Posterior vena cava (tissue), 2 donors: ENCODE results near the gene FOXE3. TPM values are rescaled to one million over a fixed set of nuclear protein-coding genes. Genes with fewer than 3 reads are reported as not detected.

ENCODE experiments used
- DNase-seq: peaks from one replicate; pipeline ENCODE4 v3.0.0-alpha.2; 2020; ENCODE audit warnings: low spot score
- intact Hi-C, 2 donors: fragments of 100-400 bp; cut with DNase I; formaldehyde crosslinking; loops; one replicate each; pipeline versions ENCODE4 v1.14.1 to v1.14.2; 2022 to 2023
- long read RNA-seq, 2 donors: library from polyadenylated mRNA; unstranded; transcript quantifications; one replicate each; pipeline ENCODE4 v2.0.0, GENCODE V29; 2020 to 2021
- total RNA-seq, 2 donors: library from RNA; stranded (reverse); fragmentation: NEBNext Ultra II Directional; extraction: Animal tissue kit (Norgen Biotek cat#: 25700); gene quantifications; one replicate each; pipeline ENCODE4 v1.2.1, GENCODE V29; 2021
- donor health status: DM: yes; HTN: yes; CAD: no.
- donor health status: DM: yes; HTN: yes; CAD: no.

The FOXE3 gene
- total RNA-seq, result under 1 TPM in 1 of 2 donors, not detected in 1; 0.10 TPM
- long read RNA-seq, donor 1, result 0 reads
- long read RNA-seq, donor 2, result 0 reads

DNA sequence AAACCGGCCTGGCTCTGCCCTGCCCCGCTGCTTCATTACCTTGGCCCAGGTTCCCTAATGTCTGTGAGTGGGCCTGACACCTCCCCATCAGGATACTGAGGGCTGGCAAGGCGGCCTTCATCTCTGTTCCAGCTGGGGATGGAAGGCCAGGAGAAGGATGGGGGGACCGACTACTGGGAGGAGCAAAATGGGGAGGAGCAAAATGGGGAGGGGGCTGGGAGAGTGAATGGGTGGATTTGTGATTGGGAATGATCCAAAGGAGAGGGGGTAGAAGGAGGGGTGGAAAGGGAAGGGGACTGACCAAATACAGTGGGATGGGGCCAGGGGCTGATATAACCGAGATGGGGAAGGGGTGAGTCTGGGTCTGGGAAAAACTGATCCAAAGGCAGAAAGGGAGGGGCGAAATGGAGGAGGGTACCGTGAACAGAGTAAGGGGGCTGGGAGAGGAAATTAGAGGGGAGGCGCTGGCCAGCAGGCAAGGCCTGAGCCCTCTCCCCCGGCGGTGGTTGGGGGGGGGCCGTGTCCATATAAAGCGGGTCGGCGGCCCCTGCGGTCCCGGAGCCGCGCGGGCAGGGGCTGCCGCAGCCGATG, at the start of gene FOXE3:
FOXE3 (plus strand) TSS at position 558 of the 591 bp plus-strand sequence; CDS start at position 589, 31 bp downstream.
- intact Hi-C loops, result no loop called here
- DNase-seq, result no peak

DNA sequence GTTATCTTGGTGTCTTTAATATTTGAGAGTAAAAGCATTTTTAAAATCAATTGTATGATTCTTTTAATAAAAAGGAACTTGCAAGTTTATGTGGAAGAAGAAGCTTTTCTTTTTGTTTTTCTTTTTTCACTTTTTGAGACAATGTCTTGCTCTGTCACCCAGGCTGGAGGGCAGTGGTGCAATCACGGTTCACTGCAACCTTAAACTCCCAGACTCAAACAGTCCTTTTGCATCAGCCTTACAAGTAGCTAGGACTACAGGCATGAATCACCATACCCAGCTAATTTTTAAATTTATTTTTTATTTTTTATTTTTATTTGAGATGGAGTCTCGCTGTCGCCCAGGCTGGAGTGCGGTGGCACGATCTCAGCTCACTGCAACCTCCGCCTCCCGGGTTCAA, 48.4 kb upstream of the FOXE3 start:
- no peak for DNase-seq
- intact Hi-C loops, result no loop called here

DNA sequence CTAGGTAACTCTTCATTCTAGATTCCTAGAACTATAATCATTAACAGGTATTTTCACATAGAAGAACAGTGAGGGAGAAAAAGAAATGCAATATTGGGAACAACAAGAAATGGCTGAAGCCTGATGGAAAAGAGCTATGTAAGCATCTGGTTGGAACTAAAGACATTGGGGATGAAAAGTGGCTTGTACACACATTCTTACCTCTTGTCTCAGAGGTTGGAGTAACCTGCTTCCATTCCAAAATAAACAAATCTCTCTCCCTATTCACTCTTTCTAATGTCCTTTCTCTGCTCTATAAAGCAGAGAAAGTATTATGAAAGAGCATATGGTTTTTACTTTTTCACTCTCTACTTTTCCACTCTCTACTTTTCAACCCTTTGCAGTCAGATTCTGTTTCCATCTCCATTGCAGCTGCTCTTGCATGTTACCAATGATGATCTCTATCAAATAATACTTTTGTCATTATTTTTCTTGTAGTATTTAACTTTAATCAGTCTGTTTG, 45.0 kb upstream of the FOXE3 start:
- intact Hi-C loops, result no loop called here
- no peak for DNase-seq

DNA sequence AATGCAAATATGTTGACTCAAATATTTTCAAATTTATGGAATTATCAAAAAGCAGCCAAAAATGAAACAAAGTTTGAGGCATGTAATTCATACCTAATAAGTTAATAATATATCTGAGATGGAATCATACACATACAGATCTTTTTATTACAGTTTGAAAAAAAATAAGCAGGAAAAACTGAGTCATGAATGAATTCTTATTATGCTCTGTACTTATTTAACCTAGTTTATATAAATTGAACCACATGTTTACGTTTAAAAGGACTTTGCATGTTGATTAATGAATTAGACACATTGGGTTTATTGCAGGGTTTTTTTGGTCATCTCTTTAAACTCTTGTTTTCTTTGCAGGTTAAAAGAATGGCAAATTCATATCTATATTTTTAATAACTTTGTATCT, 41.6 kb upstream of the FOXE3 start:
- intact Hi-C loops, result no loop called here

DNA sequence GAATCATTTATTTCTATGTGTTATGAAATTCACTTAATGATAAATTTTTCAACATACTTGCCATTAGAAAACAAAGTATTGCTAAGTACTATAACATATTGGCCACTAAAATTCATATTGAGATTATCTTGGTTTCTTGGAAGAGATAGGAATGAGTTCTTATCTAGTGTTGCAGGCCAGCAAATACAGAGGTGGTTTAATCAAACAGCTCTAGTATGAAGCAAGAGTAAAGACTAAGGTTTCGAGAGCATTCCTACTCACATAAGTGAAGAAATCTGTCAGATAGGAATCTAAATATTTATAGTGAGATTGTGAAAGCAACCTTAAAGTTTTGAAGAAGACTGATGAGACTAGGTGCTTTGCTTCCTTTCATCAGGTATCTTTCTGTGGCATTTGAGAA, 37.9 kb upstream of the FOXE3 start:
- no peak for DNase-seq
- intact Hi-C loops, result no loop called here

More for the DNA sequence above, 41.6 kb upstream of the FOXE3 start:
- no peak for DNase-seq

DNA sequence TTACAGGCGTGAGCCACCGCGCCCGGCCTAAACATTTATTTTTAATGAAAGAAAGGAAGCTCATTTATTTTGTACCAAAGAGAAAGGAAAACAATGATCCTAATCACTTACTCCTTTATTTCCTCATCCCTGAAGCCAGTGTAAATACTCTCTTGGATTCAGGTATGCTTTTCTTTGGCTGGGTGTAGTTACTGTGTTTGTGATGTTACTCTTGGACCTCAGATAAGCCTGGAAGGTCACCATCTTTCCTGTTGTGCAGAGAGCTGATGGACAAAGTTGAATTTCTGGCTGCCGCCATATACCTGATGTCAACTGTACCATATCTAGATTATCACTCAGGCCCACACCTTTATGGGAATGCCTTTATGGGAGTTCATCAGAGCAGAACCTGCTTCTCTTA, 35.4 kb upstream of the FOXE3 start:
- DNase-seq, result no peak
- intact Hi-C loops, result no loop called here

DNA sequence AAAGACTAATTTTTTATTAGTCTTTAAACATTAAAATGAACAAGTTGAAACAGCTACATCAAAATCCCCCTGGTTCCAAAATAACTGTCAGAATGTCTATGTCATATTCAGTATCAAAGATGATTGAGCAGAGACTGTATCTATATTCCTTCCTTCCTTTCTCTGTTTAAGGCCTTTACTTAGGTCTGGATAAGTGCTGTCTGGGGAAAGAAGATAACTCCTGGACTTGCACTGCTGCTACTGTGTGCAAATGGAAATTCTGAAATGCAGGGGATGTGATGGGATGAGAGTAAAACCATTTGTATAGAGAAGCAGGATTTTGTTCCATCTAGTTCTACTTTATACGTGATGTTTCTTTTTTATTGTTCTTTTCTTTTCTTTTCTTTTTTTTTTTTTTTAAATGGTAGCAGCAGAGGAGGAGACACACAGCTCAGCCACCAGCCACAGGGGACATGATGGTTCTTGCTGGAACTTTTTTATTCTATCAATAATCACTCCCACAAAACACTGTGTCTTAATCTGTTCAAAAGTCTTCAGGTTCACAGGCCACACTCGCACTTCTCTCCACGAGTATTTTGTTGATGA, 33.6 kb upstream of the FOXE3 start:
- intact Hi-C loops, result no loop called here
- DNase-seq, result no peak

DNA sequence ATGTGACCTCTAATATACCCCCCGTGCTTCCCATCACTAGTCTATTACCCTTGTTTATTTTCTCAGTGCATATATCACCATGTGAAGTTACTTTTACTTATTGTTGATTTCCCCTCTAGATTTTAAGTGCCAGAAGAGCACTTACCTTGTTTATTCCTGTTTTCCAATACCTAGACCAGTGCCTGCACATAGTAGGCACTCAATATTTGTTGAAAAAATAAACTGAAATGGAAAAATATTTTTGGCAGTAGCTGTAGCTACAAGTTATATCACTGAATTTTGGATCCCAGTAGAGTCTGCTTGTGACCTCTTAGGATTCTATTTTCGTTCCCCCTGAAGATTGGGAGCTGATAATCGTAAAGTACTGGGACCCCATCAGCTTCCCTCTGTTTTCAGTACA, 32.0 kb upstream of the FOXE3 start:
- intact Hi-C loops, result no loop called here
- DNase-seq, result no peak

DNA sequence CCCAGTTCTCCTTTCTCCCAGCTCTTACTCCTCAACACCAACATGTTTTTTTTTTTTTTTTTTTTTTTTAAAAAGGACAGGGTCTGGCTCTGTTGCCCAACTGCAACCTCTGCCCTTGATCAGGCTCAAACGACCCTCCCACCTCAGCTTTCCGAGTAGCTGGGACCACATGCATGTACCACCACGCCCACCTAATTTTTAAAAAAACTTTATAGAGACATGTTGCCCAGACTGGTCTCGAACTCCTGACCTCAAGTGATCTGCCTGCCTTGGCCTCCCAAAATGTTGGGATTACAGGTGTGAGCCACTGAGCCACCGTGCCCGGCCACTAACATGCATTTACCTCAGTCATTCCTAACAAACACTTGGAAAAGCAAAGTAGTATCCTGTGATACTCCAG, 31.1 kb upstream of the FOXE3 start:
- no peak for DNase-seq
- intact Hi-C loops, result no loop called here

DNA sequence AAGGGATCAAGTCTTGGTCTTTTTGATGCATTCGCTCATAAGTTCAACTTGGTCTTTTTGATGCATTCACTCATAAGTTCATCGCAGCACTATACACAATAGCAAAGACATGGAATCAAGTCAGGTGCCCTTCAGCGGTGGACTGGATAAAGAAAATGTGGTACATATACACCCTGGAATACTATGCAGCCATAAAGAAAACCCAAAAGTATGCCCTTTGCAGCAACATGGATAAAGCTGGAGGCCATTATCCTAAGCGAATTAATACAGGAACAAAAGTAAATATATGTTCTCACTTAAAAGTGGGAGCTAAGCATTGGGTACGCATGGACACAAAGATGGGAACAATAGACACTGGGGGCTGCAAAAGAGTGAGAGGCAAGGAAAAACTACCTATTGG, 29.8 kb upstream of the FOXE3 start:
- intact Hi-C loops, result no loop called here
- no peak for DNase-seq

DNA sequence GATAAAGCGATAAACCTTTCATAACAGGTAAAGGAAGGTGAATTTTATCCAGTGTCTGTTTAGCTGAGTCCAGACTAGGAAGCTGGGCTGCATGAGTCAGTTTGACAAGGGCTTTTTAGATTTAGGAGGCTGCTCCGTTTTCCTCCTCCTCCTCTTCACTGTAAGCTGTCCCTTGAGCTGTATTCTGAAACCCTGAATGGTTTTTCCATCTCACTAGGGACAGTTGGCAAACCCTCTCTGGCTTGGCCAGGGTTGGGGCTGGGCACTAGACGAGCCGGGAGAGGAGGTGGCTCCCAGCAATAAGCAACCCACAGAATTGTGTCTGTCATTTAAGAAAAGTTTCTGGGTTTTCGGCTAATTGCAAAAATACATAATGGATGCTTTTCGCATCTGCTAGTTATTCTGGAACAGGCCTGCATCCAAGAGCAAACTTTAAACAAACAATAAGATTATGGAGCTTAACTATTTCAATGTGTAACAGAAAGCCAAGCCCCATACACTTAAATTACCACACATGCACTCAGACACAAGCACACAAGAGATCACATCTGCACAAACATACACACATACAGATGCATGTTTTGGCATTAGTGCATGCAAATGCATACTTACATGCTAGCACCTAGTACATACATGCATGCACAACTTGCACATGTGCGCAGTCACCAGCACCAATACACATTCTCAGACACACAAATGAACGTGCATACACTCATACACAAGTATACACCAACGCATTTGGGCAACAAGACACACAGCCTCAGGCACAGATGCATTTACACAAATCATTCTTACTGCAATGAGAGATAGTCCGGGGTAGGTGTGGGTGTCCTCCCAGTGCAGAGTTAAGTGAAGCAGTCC, 27.8 kb upstream of the FOXE3 start:
- peak; percentile 46 for DNase-seq
- intact Hi-C loops, result no loop called here

DNA sequence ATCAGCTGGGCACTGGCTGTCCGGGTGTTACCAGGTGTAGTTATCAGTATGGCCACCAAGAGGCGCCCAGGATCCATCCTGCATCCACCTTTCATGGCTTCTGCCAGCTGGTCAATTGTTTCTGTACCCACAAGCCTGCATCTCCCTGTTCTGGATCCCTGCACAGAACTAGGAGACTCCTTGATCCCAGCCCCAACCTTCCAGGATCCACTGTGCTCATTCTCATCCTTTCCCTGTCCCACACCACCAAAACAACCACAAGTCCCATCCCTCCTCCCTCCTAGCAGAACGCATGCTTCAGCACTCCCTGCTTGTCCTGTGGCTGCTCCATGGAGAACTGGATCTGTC, 27.2 kb upstream of the FOXE3 start:
- peak; percentile 85 for DNase-seq
- intact Hi-C loops, result no loop called here

DNA sequence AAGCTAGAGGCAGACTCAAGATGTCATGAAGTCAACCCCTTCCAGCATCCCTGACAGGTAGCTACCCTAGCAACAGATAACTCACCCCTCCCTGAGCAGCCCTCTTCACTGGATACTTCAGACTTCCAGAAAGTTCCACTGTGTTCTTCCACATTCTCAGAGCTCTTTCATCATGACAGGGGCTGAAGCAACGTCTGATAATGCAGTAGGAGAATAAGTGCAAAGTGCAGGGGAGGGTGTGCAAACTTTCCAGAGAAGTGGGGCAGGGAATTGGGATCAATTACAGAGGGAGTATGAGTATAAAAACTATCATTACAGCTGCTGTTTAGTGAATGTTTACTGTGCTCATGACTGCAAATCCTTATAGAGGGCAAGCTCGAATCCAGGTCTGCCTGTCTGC, 26.4 kb upstream of the FOXE3 start:
- no peak for DNase-seq

DNA sequence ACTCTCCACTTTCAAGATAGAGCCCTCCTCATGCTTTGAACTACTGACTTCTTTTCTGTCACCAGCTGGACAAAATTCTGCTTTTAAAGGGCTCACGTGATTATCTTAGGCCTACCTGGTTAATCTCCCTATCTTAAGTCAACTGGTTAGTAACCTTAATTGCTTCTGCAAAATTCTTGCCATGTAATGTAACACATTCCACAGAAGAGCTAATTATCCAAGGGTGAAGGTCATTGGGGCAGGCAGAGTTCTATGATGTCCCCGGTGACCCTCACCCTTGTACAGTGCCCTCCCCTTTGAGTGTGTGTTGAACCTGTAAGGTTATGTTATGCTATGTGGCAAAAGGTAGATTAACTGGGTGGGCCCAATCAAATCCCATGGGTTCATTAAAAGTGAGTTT, 25.2 kb upstream of the FOXE3 start:
- intact Hi-C loops, result no loop called here
- no peak for DNase-seq

More for the DNA sequence above, 26.4 kb upstream of the FOXE3 start:
- intact Hi-C loops, result no loop called here

DNA sequence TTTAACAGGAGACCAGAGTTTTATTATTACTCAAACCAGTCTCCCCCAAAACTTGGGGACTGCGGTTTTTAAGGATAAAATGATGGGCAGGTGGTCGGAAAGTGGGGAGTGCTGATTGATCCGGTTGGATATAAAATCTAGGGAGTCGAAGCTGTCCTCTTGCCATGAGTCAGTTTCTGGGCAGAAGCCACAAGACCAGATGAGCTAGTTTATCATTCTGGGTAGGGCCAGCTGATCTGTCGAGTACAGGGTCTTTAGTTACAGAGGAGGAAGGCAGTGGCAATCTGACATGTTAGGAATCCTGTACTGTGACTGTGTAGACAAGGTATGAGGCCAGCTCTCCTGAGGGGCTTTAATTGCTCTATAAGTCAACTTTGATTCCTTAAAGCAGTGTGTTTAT, 22.9 kb upstream of the FOXE3 start:
- DNase-seq, result no peak
- intact Hi-C loops, result no loop called here

DNA sequence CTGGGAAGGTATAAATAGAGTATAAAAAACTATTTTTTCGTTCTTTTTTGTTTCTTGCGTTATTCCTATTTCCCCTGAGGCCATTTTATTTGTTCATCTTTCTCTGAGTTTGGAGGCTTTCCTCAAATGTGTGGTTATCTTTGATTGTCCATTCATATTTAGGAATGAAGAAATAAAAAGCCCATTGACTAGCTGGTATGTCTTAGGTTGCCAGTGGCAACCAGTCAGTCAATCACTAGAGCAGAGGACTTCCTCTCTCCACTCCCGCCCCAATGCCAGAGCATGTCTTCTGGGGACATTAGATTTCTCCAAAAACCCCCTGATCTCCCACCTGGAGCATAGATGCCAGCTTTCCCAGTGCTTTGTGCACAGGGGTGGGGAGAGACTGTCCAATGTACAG, 20.7 kb upstream of the FOXE3 start:
- DNase-seq, result peak; percentile 23
- intact Hi-C loops, result no loop called here

DNA sequence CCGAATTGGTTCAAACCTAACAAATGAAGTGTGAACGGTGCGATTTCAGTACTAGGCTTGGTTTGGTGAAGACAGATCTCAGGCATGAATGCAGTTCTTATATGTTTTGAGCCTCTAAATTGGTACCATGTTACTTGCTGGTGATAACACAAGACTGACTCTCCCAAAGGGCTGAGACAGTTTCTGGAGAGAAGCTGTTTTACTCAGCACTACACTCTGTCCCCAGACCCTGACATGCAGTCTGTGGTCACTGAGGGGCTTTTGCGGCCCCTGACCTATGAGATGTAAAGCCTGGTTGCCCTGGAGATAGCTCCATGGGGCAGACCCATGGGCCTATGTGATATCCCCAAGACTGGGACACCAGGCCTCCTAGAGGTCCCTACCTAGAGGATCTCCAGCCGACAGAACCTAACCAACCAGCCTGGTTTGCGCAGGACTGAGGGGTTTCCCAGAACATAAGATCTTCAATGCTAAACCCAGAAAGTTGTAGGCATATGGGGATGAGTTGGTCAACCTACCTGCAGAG, 19.4 kb upstream of the FOXE3 start:
- DNase-seq, result no peak
- intact Hi-C loops, result no loop called here

DNA sequence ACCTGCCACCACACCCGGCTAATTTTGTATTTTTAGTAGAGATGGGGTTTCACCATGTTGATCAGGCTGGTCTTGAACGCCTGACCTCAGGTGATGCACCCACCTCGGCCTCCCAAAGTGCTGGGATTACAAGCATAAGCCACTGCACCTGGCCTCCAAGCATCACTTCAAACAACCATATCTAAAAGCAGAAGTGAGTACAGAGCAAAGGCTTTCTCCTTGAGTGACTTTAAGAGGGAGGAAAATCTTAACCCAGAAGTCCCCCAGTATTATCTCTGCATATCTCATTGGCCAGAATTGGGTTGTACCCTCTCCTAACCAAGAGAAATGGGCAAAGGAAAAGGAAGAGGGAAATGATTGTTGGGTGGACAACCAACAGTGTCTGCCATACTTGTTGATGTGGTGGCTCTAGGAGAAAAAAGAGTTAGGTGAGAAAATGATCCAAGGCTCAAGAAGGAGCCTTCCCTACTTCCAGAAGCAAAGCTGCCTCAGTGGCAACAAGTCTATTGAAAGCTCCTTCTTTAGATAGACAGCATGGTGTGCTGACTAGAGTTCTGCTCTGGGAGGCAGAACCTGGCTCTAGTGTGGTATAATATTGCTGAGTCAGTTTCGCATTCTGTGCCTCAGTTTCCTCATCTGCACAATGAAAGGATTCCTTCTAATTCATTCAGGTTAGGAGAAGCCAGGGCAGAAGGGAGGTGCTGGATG, 16.8 kb upstream of the FOXE3 start:
- no peak for DNase-seq
- intact Hi-C loops, result no loop called here

DNA sequence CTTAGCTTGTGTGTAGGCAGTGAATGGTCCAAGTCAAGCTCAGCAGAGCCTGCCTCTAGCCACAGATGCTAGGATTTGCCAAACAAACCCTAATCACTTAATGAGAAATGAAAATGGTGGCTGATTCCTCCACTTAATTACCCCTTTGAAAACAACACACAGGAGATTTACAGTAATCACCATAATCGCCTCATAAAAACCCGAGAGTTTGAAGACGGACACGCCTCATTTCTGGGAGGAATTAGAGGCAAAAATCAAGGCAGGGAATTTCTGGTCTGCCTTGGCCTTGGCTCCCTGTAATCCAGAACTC, 16.3 kb upstream of the FOXE3 start:
- intact Hi-C loops, result no loop called here

DNA sequence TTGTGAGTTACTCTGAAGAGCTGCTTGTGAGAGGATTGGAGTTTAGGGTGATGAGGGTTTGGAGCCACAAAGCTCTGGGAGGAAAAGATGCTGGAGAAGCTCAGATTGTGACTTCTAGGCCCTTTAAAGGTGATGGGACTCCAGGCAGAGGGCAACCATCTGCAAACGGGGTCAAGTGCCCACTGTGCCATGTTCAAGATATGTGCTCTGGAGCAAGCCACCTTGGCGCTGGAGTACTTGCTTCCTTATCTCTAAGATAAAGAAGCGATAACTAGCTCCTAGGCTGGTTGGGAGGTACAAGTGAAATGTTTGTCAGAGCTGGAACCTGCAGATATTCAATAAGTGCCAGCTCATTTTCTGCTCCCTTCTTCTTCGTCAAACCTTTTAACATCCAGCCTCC, 14.3 kb upstream of the FOXE3 start:
- DNase-seq, result no peak
- intact Hi-C loops, result no loop called here

More for the DNA sequence above, 16.3 kb upstream of the FOXE3 start:
- peak; percentile 16 for DNase-seq
